ENCODE measurements around the gene ZBTB7B.

DNA sequence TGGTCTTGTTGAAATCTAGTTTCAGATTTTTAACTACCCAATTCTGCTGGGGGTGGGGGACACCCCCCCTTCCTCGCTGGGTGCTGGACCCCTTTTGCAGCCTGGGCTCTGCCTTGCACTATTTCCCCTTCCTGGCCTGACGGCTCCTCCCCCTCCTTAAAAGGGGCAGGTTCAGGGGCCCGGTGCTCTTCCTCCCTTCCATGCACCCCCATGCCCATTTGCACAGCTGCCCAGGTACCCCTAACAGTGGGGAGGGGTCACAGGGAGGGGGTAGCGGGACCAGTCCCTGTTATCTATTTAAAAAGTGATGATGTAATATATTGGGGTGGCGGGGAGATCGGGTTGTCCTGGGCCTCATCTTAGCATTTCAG is 15.3 kb downstream of the ZBTB7B start:
- TF ChIP-seq GATA2 (IDR thresholded peaks at IDR 0.05; ENCODE audit: low read depth, low read length) (no peak), GATA3 (IDR thresholded peaks at IDR 0.05; ENCODE audit: low read depth, low read length) (no peak)

Data from SH-SY5Y (cell line).